ENCODE data around the gene WDR7. TPM values are rescaled to one million over a fixed set of nuclear protein-coding genes. Genes with fewer than 3 reads are reported as not detected.

WDR7 gene
- total and polyA plus RNA-seq, 2 experiments from 2014 or later, result 7.0 to 14.8 TPM

DNA sequence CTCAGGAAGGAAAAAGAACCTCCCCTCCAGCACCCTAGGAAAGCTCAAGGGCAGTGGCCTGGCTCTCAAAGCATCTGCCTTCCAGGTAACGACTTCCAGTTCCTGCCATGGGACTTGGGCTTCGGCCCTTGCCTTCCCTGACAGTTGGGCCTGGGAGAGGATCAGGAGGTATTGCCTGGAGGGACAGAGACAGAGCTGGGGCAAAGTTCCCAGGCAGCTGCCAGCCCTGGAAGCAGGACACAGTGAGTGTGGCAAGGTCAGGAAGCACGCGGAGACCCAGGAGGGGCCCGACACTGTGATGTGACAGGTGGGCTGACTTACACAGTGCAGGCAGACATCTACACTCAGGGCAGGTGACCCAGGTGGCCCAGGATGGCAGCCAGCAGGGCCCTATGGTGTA lies 408.2 kb downstream of the WDR7 start:
- H3K79me2 ChIP-seq (replicated peaks; ENCODE audit: insufficient read depth), result no peaks in the 10 kb centered on the region
- H2AFZ ChIP-seq, result no peak overlapping the region
- no peak for ATAC-seq
- no peak for DNase-seq (ENCODE audit: low spot score)
- H3K27me3 Mint-ChIP-seq (ENCODE audit: insufficient read depth, low read depth, poor library complexity), result peaks cover 8% of the 10 kb centered on the region
- H3F3A ChIP-seq (replicated peaks; ENCODE audit: low read depth), result no peaks in the 10 kb centered on the region
- H3K27ac Mint-ChIP-seq, result no peak overlapping the region
- H4K20me1 ChIP-seq (replicated peaks; ENCODE audit: insufficient read depth), result no peaks in the 10 kb centered on the region
- peaks cover 9% of the 10 kb centered on the region; the same call in 1 of the 3 replicates for H3K36me3 Mint-ChIP-seq (ENCODE audit: low read depth)
- H3K36me3 ChIP-seq (ENCODE audit: insufficient read depth), result peaks cover 4% of the 10 kb centered on the region; the same call in 1 of the 2 replicates
- no peak overlapping the region for H3K4me3 ChIP-seq
- no peak overlapping the region for H3K27ac ChIP-seq (ENCODE audit: low read depth)
- no peak overlapping the region for H3K4me3 Mint-ChIP-seq
- no peak overlapping the region for H3K4me2 ChIP-seq
- peaks cover 9% of the 10 kb centered on the region; the same call in 1 of the 2 replicates for H3K4me1 ChIP-seq (ENCODE audit: insufficient read depth)
- peaks cover 13% of the 10 kb centered on the region for H3K4me1 Mint-ChIP-seq
- H3K9me3 Mint-ChIP-seq, result peaks cover 16% of the 10 kb centered on the region; the same call in 2 of the 3 replicates
- H3K27me3 ChIP-seq (ENCODE audit: insufficient read depth), result no peaks in the 10 kb centered on the region
- no peak for TF ChIP-seq EZH2 (IDR thresholded peaks at IDR 0.05; ENCODE audit: low read depth, unreplicated experiment)
- no peak for TF ChIP-seq POLR2AphosphoS5 (IDR thresholded peaks at IDR 0.05; ENCODE audit: low read depth)
- H3K9me2 ChIP-seq (ENCODE audit: insufficient read depth), result 0 out of 2 replicates have a peak, but pooled peaks cover 2% of the 10 kb centered on the region

DNA sequence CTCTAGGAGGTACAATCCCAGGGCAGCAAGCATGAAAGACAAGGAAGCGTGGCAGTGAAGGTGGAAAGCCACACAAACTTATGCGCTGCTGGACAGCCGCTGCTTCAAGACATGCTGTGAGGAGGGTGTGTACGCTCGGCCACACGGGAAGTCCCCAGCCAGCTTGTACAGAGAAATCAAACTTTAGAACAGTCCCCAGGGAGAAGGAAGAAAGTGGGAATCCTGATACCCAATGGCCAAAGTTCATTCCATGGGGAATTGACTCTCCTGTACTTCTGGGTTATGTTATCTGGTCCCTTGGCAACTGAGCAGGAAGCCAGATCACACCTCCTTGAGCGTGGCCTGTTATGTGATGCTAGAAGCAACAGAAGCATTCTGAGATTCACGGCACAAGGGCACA lies 409.7 kb downstream of the WDR7 start:
- H3K9me3 Mint-ChIP-seq, result peaks cover 4% of the 10 kb centered on the region; the same call in 2 of the 3 replicates
- no peak overlapping the region for H3K4me3 Mint-ChIP-seq
- H3F3A ChIP-seq (replicated peaks; ENCODE audit: low read depth), result no peaks in the 10 kb centered on the region
- no peaks in the 10 kb centered on the region for H3K27me3 ChIP-seq (ENCODE audit: insufficient read depth)
- no peak for TF ChIP-seq ZNF114 (CRISPR knock-in tag; IDR thresholded peaks at IDR 0.05)
- no peak for TF ChIP-seq NANOG (IDR thresholded peaks at IDR 0.05; ENCODE audit: borderline replicate concordance)
- TF ChIP-seq, protein P1, sequence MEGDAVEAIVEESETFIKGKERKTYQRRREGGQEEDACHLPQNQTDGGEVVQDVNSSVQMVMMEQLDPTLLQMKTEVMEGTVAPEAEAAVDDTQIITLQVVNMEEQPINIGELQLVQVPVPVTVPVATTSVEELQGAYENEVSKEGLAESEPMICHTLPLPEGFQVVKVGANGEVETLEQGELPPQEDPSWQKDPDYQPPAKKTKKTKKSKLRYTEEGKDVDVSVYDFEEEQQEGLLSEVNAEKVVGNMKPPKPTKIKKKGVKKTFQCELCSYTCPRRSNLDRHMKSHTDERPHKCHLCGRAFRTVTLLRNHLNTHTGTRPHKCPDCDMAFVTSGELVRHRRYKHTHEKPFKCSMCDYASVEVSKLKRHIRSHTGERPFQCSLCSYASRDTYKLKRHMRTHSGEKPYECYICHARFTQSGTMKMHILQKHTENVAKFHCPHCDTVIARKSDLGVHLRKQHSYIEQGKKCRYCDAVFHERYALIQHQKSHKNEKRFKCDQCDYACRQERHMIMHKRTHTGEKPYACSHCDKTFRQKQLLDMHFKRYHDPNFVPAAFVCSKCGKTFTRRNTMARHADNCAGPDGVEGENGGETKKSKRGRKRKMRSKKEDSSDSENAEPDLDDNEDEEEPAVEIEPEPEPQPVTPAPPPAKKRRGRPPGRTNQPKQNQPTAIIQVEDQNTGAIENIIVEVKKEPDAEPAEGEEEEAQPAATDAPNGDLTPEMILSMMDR (conservative IDR thresholded peaks at IDR 0.05; ENCODE audit: low read depth in 2 of 2), result no peak
- no peak for TF ChIP-seq JUNB (IDR thresholded peaks at IDR 0.05; ENCODE audit: unreplicated experiment)
- TF ChIP-seq EZH2 (IDR thresholded peaks at IDR 0.05; ENCODE audit: low read depth, unreplicated experiment), result no peak
- TF ChIP-seq POLR2AphosphoS5 (IDR thresholded peaks at IDR 0.05; ENCODE audit: low read depth), result no peak
- TF ChIP-seq STAT1 (IDR thresholded peaks at IDR 0.05; ENCODE audit: unreplicated experiment), result no peak
- TF ChIP-seq ZNF331 (CRISPR knock-in tag; IDR thresholded peaks at IDR 0.05; ENCODE audit: low read depth), result no peak
- TF ChIP-seq, protein P2, sequence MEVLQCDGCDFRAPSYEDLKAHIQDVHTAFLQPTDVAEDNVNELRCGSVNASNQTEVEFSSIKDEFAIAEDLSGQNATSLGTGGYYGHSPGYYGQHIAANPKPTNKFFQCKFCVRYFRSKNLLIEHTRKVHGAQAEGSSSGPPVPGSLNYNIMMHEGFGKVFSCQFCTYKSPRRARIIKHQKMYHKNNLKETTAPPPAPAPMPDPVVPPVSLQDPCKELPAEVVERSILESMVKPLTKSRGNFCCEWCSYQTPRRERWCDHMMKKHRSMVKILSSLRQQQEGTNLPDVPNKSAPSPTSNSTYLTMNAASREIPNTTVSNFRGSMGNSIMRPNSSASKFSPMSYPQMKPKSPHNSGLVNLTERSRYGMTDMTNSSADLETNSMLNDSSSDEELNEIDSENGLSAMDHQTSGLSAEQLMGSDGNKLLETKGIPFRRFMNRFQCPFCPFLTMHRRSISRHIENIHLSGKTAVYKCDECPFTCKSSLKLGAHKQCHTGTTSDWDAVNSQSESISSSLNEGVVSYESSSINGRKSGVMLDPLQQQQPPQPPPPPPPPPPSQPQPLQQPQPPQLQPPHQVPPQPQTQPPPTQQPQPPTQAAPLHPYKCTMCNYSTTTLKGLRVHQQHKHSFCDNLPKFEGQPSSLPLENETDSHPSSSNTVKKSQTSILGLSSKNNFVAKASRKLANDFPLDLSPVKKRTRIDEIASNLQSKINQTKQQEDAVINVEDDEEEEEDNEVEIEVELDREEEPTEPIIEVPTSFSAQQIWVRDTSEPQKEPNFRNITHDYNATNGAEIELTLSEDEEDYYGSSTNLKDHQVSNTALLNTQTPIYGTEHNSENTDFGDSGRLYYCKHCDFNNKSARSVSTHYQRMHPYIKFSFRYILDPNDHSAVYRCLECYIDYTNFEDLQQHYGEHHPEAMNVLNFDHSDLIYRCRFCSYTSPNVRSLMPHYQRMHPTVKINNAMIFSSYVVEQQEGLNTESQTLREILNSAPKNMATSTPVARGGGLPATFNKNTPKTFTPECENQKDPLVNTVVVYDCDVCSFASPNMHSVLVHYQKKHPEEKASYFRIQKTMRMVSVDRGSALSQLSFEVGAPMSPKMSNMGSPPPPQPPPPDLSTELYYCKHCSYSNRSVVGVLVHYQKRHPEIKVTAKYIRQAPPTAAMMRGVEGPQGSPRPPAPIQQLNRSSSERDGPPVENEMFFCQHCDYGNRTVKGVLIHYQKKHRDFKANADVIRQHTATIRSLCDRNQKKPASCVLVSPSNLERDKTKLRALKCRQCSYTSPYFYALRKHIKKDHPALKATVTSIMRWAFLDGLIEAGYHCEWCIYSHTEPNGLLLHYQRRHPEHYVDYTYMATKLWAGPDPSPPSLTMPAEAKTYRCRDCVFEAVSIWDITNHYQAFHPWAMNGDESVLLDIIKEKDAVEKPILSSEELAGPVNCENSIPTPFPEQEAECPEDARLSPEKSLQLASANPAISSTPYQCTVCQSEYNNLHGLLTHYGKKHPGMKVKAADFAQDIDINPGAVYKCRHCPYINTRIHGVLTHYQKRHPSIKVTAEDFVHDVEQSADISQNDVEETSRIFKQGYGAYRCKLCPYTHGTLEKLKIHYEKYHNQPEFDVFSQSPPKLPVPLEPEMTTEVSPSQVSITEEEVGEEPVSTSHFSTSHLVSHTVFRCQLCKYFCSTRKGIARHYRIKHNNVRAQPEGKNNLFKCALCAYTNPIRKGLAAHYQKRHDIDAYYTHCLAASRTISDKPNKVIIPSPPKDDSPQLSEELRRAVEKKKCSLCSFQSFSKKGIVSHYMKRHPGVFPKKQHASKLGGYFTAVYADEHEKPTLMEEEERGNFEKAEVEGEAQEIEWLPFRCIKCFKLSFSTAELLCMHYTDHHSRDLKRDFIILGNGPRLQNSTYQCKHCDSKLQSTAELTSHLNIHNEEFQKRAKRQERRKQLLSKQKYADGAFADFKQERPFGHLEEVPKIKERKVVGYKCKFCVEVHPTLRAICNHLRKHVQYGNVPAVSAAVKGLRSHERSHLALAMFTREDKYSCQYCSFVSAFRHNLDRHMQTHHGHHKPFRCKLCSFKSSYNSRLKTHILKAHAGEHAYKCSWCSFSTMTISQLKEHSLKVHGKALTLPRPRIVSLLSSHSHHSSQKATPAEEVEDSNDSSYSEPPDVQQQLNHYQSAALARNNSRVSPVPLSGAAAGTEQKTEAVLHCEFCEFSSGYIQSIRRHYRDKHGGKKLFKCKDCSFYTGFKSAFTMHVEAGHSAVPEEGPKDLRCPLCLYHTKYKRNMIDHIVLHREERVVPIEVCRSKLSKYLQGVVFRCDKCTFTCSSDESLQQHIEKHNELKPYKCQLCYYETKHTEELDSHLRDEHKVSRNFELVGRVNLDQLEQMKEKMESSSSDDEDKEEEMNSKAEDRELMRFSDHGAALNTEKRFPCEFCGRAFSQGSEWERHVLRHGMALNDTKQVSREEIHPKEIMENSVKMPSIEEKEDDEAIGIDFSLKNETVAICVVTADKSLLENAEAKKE (CRISPR knock-in tag; IDR thresholded peaks at IDR 0.05), result no peak
- H3K36me3 Mint-ChIP-seq (ENCODE audit: low read depth), result no peaks in the 10 kb centered on the region; the same call in 2 of the 3 replicates
- H3K4me1 ChIP-seq (ENCODE audit: insufficient read depth), result peaks cover 11% of the 10 kb centered on the region; the same call in 1 of the 2 replicates
- no peak overlapping the region for H3K27ac ChIP-seq (ENCODE audit: low read depth)
- ATAC-seq (no peak), DNase-seq (ENCODE audit: low spot score) (no peak)
- H4K20me1 ChIP-seq (replicated peaks; ENCODE audit: insufficient read depth), result no peaks in the 10 kb centered on the region
- no peak overlapping the region for H2AFZ ChIP-seq
- H3K36me3 ChIP-seq (ENCODE audit: insufficient read depth), result no peaks in the 10 kb centered on the region; the same call in 1 of the 2 replicates
- H3K9me2 ChIP-seq (ENCODE audit: insufficient read depth), result 0 out of 2 replicates have a peak, but pooled peaks cover 2% of the 10 kb centered on the region
- H3K27me3 Mint-ChIP-seq (ENCODE audit: insufficient read depth, low read depth, poor library complexity), result peaks cover 8% of the 10 kb centered on the region
- H3K4me3 ChIP-seq, result no peak overlapping the region
- no peaks in the 10 kb centered on the region for H3K79me2 ChIP-seq (replicated peaks; ENCODE audit: insufficient read depth)
- H3K4me1 Mint-ChIP-seq, result peaks cover 17% of the 10 kb centered on the region
- no peak overlapping the region for H3K4me2 ChIP-seq
- H3K27ac Mint-ChIP-seq, result no peak overlapping the region
